ENCODE results near the gene KCTD18.

DNA sequence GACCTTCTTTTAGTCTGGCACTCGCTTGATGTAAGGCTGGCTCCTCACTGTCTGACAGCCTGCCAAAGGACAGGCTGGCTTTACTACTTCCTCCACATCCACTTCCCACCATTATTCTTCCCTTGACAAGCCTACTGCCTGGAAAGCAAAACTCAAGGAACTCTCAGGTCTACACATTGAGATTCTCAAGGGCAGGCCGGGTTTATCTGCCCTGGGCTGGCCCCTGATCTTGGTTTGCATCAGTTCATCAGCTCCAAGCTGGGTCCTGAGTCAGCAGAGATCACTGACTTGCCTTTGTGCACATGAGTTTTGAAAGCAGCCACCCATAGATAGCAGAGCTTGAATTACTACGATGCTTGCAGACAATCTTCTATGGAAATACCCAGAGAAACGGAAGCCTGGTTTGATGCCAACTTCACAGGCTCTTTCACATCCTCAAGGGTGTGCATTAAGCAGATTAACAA lies 53.9 kb downstream of the KCTD18 start:
- TF ChIP-seq EZH2 (IDR thresholded peaks at IDR 0.05; ENCODE audit: low read length) (no peak), CTCF (optimal IDR thresholded peaks at IDR 0.05 in 1 of 3, IDR thresholded peaks at IDR 0.05 in 1 of 3, conservative IDR thresholded peaks at IDR 0.05 in 1 of 3; ENCODE audit: extremely low read depth in 1 of 3, insufficient read depth in 2 of 3, low read length in 3 of 3) (no peak)

Data from keratinocyte (primary cell).